G401 (cell line): ENCODE results near the gene ZNHIT2. TPM values are rescaled to one million over a fixed set of nuclear protein-coding genes. Genes with fewer than 3 reads are reported as not detected.
A peak's percentile ranks its signal among the peaks of the same experiment; 100 is the strongest.

Experiments
- DNase-seq: peaks from one replicate; pipeline ENCODE4 v3.0.0-alpha.2; 2015; ENCODE audit warnings: low spot score
- in situ Hi-C: cut with HindIII; loops from 2 replicates; pipeline ENCODE4 v1.10.0; 2016; ENCODE audit warnings: low sequenced_read_pairs, mixed read lengths
- total RNA-seq: library from RNA; depleted of rRNA; stranded (reverse); fragments of >200 nt; shearing (Covaris generic); gene quantifications from 2 replicates; pipeline ENCODE4 v1.2.3, GENCODE V29; 2014

Gene ZNHIT2
- total RNA-seq, 1 experiment from 2014 or later = 21.0 TPM

- no peak for DNase-seq
- in situ Hi-C loops = no loop called here
These were observed 8.0 kb downstream of the ZNHIT2 start for GRCh38 chr11:65109231-65110198.

- in situ Hi-C loops = no loop called here
- DNase-seq = no peak
These were observed 8.9 kb downstream of the ZNHIT2 start for GRCh38 chr11:65108469-65109123.

GRCh38 chr11:65107751-65108468 is 9.6 kb downstream of the ZNHIT2 start:
- in situ Hi-C loops = no loop called here
- no peak for DNase-seq

- in situ Hi-C loops = no loop called here
These were observed 10.4 kb downstream of the ZNHIT2 start for GRCh38 chr11:65107078-65107477.

GRCh38 chr11:65104628-65105027 is 12.9 kb downstream of the ZNHIT2 start:
- DNase-seq = no peak
- in situ Hi-C loops = no loop called here

More at GRCh38 chr11:65107078-65107477, 10.4 kb downstream of the ZNHIT2 start:
- no peak for DNase-seq

GRCh38 chr11:65103476-65103875 is 14.0 kb downstream of the ZNHIT2 start:
- in situ Hi-C loops = no loop called here

DNA sequence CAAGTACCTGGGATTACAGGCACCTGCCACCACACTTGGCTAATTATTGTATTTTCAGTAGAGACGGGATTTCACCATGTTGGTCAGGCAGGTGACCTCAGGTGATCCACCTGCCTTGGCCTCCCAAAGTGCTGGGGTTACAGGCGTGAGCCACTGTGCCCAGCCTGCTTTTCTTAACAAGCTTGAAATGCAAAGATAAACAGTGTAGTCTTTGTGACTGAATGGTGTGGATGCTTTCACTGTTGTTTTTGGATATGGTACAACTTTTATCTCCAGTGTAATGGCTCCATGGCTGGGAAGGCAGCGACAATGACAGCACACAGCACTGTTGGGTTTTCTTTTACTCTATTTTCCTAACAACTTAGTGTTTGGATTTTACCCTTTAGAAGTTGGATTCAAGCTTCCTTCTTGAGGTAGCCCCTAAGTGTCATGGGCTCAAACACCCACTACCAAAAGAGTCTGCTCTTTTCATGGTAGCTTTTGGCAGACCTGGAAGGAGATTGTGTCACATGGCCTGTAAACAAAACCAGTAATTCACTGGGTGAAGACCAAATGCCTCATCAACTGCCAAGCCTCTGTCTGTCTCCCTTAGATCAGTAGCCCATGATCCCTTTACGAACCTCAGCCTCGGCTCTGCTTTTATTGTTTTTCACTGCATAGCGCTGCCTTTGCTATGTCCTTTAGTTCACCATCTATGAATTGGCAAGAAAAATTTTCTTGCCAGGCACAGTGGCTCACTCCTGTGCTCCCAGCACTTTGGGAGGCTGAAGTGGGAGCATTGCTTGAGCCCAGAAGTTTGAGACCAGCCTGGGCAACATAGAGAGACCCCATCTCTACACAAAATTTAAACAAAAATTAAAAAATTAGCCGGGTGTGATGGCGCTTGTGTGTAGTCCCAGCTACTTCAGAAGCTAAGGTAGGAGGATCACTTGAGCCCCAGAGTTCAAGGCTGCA is 15.1 kb downstream of the ZNHIT2 start:
- DNase-seq = no peak
- in situ Hi-C loops = no loop called here

More at GRCh38 chr11:65103476-65103875, 14.0 kb downstream of the ZNHIT2 start:
- DNase-seq = no peak

GRCh38 chr11:65100674-65101350 is 16.7 kb downstream of the ZNHIT2 start:
- in situ Hi-C loops = no loop called here
- no peak for DNase-seq

DNA sequence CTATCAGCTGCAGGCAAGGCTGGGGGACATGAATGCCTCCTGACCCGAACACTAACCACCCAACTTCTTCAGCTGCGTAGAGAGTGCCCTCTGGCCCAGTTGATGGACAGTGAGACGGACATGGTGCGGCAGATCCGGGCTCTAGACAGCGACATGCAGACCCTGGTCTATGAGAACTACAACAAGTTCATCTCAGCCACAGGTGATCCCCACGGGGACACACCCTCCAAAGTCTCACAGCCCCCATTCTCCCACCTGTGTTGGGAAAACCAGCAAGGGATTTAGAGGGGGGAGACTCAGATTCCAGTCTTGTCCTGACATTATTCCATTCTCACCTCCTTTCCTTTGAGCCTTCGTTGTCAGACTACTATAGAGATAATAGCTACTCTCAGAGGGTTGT is 20.6 kb downstream of the ZNHIT2 start:
- in situ Hi-C loops = no loop called here
- DNase-seq = no peak

DNA sequence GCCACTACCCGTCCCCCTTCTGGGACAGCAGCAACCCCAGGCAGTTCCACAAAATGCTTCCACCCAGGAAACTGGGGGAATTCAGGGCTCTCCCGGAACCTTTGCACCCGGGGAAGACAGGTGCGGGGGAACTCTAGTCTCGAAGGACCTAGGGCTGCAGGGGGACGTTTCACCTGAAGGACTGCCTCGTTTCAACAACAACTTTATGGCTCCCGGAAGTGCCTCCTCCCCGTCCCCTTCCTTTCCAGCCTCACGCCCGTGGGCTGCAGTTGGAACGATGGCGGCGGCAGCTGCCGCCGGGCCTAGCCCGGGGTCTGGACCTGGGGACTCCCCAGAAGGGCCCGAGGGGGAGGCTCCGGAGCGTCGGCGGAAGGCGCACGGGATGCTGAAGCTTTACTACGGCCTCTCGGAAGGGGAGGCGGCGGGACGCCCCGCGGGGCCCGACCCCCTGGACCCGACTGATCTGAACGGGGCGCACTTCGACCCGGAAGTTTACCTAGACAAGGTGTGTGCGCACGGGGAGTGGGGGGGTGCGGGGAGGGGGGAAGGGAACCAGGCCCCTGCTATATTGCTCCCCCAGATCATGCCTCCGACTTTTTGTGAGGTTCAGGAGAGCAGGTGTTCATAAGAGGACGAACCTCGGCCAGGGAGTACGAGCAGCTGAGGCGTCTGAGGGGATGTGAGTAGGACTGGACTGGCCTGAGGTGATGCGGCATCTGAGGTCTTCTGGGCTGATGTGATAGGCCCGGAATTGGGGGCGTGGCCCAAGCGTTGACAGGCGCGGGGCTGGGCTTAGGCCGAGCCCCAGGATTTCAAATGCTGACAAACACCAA is 21.3 kb downstream of the ZNHIT2 start, which contains the start of gene VPS51:
TSS of gene VPS51 (plus strand) at position 241 of the 833 bp plus-strand sequence. CDS start at position 278, 37 bp downstream.
- in situ Hi-C loops = no loop called here
- peak; percentile 90 for DNase-seq

GRCh38 chr11:65095427-65095826 is 22.1 kb downstream of the ZNHIT2 start:
- DNase-seq = no peak
- in situ Hi-C loops = no loop called here

- DNase-seq = no peak
- in situ Hi-C loops = no loop called here
These were observed 26.9 kb downstream of the ZNHIT2 start for GRCh38 chr11:65090628-65091027.

DNA sequence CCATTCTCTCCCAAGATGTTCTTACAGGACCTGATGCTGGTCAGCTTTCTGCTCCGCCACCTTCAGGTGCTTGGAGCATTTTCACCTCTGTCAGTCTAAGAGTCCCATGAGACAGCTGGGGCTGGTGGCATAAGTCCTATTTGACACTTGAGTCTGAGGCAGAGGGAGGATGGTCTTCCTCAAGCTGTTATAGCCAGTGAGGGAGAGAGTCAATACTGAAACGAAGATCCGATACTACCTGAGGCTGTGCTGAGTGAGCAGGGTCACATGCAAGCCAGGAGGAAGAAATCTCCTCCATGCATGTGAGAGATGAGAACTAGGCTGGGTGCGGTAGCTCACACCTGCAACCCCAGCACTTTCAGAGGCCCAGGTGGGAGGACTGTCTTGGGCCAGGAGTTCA is 27.9 kb downstream of the ZNHIT2 start:
- DNase-seq = no peak
- in situ Hi-C loops = no loop called here

DNA sequence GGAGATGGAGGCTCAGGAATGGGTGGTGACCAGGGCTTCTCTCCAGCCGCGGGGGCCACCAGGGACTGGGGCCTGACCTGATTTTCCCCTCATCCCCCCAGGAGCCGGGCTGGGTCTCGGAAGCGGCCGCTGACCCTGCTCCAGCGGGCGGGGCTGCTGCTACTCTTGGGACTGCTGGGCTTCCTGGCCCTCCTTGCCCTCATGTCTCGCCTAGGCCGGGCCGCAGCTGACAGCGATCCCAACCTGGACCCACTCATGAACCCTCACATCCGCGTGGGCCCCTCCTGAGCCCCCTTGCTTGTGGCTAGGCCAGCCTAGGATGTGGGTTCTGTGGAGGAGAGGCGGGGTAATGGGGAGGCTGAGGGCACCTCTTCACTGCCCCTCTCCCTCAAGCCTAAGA is 29.7 kb downstream of the ZNHIT2 start:
- in situ Hi-C loops = no loop called here

DNA sequence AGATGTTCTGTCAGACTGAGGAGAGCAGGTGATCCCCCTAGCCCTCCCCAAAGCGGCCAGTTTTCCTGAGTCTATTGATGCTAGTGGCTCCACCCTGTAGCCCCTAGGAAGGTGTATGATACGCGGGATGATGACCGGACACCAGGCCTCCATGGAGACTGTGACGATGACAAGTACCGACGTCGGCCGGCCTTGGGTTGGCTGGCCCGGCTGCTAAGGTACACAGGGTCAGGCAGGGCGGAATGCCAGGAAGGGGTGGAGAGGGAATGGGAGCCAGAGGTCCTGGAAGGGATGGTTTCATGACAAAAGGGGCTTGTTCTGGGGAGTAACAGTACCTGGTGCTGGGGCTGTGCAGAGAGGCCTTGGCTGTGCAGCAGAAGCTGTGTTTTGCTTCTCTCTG is 30.3 kb downstream of the ZNHIT2 start:
- no peak for DNase-seq
- in situ Hi-C loops = no loop called here

More for the DNA sequence above, 29.7 kb downstream of the ZNHIT2 start:
- no peak for DNase-seq

GRCh38 chr11:65086809-65087208 is 30.7 kb downstream of the ZNHIT2 start:
- DNase-seq = no peak
- in situ Hi-C loops = no loop called here

GRCh38 chr11:65085446-65085845 is 32.1 kb downstream of the ZNHIT2 start:
- no peak for DNase-seq
- in situ Hi-C loops = no loop called here
